ENCODE results near the gene HIC1. TPM values are rescaled to one million over a fixed set of nuclear protein-coding genes. Genes with fewer than 3 reads are reported as not detected.

HIC1 gene, protein sequence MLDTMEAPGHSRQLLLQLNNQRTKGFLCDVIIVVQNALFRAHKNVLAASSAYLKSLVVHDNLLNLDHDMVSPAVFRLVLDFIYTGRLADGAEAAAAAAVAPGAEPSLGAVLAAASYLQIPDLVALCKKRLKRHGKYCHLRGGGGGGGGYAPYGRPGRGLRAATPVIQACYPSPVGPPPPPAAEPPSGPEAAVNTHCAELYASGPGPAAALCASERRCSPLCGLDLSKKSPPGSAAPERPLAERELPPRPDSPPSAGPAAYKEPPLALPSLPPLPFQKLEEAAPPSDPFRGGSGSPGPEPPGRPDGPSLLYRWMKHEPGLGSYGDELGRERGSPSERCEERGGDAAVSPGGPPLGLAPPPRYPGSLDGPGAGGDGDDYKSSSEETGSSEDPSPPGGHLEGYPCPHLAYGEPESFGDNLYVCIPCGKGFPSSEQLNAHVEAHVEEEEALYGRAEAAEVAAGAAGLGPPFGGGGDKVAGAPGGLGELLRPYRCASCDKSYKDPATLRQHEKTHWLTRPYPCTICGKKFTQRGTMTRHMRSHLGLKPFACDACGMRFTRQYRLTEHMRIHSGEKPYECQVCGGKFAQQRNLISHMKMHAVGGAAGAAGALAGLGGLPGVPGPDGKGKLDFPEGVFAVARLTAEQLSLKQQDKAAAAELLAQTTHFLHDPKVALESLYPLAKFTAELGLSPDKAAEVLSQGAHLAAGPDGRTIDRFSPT
- 1.4 and 3.3 TPM in 2 replicates for total RNA-seq

DNA sequence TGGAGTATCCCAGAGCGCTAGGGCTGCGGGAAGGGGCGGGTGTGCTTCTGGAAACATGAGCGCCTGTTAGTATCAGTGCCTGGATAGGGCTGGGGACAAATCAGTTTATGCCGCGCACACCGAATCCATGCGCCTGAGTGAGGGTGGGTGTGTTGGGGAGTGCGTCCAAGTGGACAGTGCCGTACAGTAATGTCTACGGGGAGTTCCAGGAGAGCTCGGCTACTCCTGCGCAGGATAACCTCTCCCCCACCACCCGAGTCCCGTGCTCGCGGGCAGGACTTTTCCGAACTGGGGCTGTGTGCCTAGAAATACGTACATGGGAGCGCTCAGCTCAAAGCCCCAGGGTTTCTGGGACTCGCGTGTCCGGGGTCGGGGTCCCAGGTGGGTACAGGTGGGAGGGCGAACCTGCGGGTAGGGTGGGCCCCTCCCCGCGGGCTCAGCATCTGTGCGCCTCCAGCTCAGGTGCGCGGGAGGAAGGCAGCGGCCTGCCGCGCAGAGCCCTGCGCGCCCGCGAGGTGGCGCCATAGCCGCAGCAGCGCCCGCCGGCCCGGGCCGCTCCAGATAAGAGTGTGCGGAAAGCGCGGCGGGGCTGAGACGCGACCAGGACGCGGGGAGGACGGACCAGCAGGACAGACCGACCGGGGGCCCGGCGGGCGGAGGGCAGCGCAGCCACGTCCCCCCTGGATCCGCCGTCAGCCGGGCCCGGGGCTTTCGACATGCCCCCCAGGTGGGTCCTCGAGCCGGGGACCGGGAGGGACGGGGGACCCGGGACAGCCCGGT, at the start of gene HIC1:
Gene HIC1 (plus strand): TSS at position 592 of the 780 bp plus-strand sequence. CDS start 1,588 bp downstream, outside the sequence.

DNA sequence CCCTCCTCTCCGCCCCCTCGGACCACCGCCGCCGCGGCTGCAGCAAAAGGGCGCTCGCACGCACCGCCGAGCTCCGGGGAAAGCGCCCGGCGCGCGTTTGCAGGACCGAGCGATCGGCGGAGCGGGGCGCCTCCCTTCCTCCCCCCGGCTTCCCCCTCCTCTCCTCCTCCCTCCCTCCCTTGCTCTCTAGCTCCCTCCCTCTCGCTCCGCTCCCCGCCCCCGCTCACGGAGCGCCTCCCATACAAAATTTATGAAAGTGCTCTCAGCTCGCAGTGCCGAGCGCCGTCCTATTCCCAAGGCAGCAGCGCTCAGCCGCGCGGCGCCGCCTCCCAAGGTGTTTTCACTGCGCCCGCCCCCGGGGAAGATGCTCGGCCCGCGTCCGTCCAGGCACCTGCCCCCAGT, 29.7 kb upstream of the HIC1 start, which contains the start of gene RTN4RL1:
Gene RTN4RL1 (minus strand): TSS at position 115 of the 402 bp plus-strand sequence. CDS start 469 bp downstream, outside the sequence.

DNA sequence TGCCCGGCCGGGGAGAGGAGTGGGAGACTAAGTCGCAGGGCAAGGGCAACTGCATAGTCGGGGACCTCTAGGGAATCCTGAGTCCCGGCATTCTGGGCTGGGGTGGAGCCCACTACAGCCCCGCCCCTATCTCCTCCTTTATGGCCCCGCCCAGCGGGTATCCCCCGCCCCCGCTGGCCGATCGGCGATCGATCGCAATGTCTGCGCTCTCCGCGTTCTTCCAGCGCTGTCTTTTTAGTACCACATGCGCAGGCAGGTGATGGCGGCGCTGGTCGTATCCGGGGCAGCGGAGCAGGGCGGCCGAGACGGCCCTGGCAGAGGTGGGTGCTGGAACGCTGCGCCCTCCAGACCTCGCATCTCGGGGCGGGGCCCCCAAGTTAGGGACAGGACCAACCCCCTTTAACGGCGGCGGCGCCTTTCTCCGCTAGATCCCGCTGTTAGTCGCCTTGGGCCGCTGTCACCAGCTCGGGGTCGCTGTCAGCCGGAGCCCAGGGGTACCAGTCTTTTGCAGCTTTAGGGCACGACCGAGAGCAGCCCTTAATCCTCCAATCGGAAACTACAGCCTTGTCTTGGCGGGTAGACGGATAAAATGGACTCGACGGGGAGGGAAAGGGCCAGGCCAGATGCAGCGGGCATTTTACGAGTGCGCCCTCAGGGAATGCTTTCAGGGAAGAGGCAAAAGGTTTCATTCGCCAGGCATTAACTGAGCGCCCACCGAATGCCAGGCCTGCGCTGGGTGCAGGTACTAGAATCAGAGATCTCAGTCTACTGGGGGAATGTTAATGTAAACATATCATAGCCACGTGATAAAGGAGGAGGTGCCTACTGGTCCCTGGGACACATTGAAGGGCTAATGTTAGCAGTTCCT, 24.8 kb upstream of the HIC1 start, which contains the start of gene DPH1:
Gene DPH1 (plus strand): TSS at position 243 of the 868 bp plus-strand sequence. CDS start 17 bp downstream, at position 260.

DNA sequence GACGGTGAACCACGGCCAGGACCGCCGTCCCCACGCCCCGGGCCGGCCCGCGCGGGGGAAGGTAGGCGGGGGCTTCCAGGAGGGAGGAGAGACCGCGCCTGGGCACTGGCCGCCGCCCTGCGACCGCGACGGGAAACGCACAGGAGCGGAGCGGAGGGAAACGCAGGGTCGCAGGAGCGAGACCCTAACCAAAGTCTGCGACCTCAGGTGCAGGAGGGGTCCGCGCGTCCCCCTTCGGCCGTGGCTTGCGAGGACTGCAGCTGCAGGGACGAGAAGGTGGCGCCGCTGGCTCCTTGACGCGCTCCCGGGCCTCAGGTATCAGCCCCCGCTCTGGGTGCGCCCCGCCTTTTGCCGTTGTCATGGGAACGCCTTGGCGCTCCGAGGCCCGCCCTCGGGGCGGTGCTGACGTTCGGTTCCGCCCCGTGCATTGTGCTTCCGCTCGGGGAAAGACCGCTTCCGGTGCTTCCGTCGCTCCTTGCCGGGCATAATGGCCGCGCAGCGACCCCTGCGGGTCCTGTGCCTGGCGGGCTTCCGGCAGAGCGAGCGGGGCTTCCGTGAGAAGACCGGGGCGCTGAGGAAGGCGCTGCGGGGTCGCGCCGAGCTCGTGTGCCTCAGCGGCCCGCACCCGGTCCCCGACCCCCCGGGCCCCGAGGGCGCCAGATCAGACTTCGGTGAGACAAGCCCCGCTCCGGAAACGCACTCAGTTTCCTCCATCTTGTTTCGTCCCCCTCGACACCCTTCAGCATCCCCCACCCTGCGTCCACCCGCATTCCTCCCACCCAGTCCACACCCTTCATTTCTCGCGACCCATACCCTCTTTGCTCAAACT, 13.1 kb upstream of the HIC1 start, which contains the start of gene OVCA2:
Gene OVCA2 (plus strand): TSS at position 462 of the 829 bp plus-strand sequence. CDS start 26 bp downstream, at position 488.

Other genes with a start within 250 kb of the HIC1 start
- 8.5 and 11.2 TPM in 2 replicates for gene SMYD4, start 225.2 kb upstream of the HIC1 start, total RNA-seq
- gene RPA1, start 225.1 kb upstream of the HIC1 start, total RNA-seq: 29.4 and 54.2 TPM in 2 replicates
- gene RTN4RL1, start 29.8 kb upstream of the HIC1 start, total RNA-seq: 0.34 and 0.71 TPM in 2 replicates
- gene DPH1, start 24.9 kb upstream of the HIC1 start, total RNA-seq: 12.3 and 22.1 TPM in 2 replicates
- gene OVCA2, start 13.1 kb upstream of the HIC1 start, total RNA-seq: 23.3 and 91.2 TPM in 2 replicates
- gene SMG6, start 248.7 kb downstream of the HIC1 start, total RNA-seq: 15.7 and 41.3 TPM in 2 replicates
- 11.3 and 11.7 TPM in 2 replicates for gene SRR, start 248.8 kb downstream of the HIC1 start, total RNA-seq